ENCODE data around the gene HDAC8.

Gene HDAC8

DNA sequence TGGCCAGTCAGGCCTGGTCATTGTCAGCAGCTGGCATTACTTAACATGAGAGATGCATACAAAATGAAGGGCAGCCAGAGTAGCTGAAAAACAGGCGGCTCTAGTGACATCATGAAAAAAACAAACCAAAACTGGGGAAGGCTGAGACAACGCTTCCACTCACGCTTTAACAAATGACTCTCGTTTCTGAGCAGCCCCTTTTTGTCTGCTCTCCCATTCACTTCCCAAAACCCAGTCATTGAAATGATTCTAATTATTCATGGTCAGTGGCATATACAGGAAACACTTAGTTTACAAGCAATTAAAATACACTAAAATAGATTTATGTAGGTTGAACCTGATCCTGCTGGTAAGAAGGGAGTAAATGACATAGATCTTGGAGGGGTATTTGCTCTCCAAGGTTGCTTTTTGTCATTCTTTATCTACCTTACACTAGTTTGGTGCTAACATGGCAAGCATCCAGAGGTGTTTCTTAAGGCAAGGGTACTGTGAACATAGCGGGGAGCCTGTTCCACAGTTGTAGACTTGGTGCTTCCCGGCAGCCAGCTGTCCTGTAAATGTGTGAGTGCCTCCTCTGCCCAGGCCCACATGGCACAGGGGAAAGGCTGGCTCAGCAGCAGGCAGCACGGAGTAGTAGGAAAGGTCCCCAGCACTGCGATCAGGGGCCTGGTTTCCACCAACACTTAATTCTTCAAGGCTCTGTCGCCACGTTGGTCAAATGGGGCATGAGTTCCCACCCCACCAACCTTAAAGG lies 205.8 kb downstream of the HDAC8 start:
- POLR2A ChIA-PET, result no interaction called here
- DNase-seq (ENCODE audit: low read depth, low spot score), result no peak
- TF ChIP-seq, protein P1, sequence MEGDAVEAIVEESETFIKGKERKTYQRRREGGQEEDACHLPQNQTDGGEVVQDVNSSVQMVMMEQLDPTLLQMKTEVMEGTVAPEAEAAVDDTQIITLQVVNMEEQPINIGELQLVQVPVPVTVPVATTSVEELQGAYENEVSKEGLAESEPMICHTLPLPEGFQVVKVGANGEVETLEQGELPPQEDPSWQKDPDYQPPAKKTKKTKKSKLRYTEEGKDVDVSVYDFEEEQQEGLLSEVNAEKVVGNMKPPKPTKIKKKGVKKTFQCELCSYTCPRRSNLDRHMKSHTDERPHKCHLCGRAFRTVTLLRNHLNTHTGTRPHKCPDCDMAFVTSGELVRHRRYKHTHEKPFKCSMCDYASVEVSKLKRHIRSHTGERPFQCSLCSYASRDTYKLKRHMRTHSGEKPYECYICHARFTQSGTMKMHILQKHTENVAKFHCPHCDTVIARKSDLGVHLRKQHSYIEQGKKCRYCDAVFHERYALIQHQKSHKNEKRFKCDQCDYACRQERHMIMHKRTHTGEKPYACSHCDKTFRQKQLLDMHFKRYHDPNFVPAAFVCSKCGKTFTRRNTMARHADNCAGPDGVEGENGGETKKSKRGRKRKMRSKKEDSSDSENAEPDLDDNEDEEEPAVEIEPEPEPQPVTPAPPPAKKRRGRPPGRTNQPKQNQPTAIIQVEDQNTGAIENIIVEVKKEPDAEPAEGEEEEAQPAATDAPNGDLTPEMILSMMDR (IDR thresholded peaks at IDR 0.05; ENCODE audit: insufficient read depth, low read length, missing control alignments), result no peak
- CTCF ChIA-PET, result no interaction called here
- no peak overlapping the region for H3K4me3 ChIP-seq (ENCODE audit: low read depth, low read length)

- POLR2A ChIA-PET, result no interaction called here
- CTCF ChIA-PET, result no interaction called here
- DNase-seq (ENCODE audit: low read depth, low spot score), result no peak
- H3K4me3 ChIP-seq (ENCODE audit: low read depth, low read length), result no peak overlapping the region
- TF ChIP-seq, protein P1 (IDR thresholded peaks at IDR 0.05; ENCODE audit: insufficient read depth, low read length, missing control alignments), result no peak
These were observed 206.5 kb downstream of the HDAC8 start for GRCh38 chrX:72366178-72366577.

DNA sequence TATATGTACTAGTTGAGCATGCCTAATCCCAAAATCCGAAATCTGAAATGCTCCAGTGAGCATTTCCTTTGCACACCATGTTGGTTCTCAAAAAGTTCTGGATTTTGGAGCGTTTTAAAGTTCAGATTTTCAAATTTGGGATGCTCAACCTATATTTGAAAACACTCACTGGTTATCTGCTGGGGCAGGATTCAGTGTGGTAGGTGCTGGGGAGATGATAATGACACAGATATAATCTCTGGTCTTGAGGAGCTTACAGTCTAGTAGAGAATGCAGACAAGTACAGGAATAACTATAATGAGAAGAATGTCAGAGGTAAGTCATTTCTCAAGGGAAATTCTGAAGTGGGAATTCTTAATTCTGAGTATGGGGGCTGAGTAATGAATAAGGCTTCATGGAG lies 207.5 kb downstream of the HDAC8 start:
- no peak for DNase-seq (ENCODE audit: low read depth, low spot score)
- TF ChIP-seq, protein P1 (IDR thresholded peaks at IDR 0.05; ENCODE audit: insufficient read depth, low read length, missing control alignments), result no peak
- POLR2A ChIA-PET, result no interaction called here
- CTCF ChIA-PET, result no interaction called here
- no peak overlapping the region for H3K4me3 ChIP-seq (ENCODE audit: low read depth, low read length)

DNA sequence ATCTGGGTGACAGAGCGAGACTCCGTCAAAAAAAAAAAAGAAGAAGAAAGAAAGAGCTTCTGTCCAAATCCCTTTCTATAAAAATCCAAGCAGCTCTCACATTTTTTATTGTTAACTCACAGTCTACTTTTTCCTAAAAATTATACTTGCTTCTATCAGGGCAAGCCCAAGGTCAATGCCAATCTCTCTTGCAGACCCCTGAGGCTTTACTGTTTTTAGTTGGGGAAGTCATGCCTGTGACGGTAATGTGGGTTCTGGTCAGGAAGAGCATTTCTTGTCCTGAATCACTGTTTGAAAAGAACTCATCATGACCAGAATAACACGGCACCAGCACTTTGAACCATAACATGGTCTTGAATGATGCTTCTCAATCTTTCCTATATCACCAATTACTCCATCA lies 212.3 kb downstream of the HDAC8 start:
- no peak for DNase-seq (ENCODE audit: low read depth, low spot score)
- H3K4me3 ChIP-seq (ENCODE audit: low read depth, low read length), result no peak overlapping the region
- ChIA-PET CTCF (no interaction called here), POLR2A (no interaction called here)
- TF ChIP-seq, protein P1 (IDR thresholded peaks at IDR 0.05; ENCODE audit: insufficient read depth, low read length, missing control alignments), result no peak

GRCh38 chrX:72358313-72358712 lies 214.3 kb downstream of the HDAC8 start:
- no peak for DNase-seq (ENCODE audit: low read depth, low spot score)
- CTCF ChIA-PET, result no interaction called here
- TF ChIP-seq, protein P1 (IDR thresholded peaks at IDR 0.05; ENCODE audit: insufficient read depth, low read length, missing control alignments), result no peak
- POLR2A ChIA-PET, result no interaction called here
- H3K4me3 ChIP-seq (ENCODE audit: low read depth, low read length), result no peak overlapping the region

- CTCF ChIA-PET, result no interaction called here
- DNase-seq (ENCODE audit: low read depth, low spot score), result no peak
- H3K4me3 ChIP-seq (ENCODE audit: low read depth, low read length), result no peak overlapping the region
- POLR2A ChIA-PET, result no interaction called here
- TF ChIP-seq, protein P1 (IDR thresholded peaks at IDR 0.05; ENCODE audit: insufficient read depth, low read length, missing control alignments), result no peak
These were observed 219.9 kb downstream of the HDAC8 start for GRCh38 chrX:72352786-72353185.

Measured in AG04449 (cell line).